ENCODE results near the gene RBM23.
"Not testable (repeated sequence)": the region's sequence is repeated elsewhere in the genome, so short reads cannot be mapped to it uniquely, and the experiment has no call there.

The RBM23 gene

GRCh38 chr14:22915886-22916521 lies 2.9 kb downstream of the RBM23 start:
- no peak for DNase-seq

- DNase-seq, result not testable (repeated sequence)
Observed at GRCh38 chr14:22914836-22915235, 4.1 kb downstream of the RBM23 start.

GRCh38 chr14:22910916-22911315 lies 8.0 kb downstream of the RBM23 start:
- no peak for DNase-seq

GRCh38 chr14:22908601-22909000 lies 10.3 kb downstream of the RBM23 start:
- no peak for DNase-seq

- DNase-seq, result no peak
Observed at GRCh38 chr14:22907429-22907828, 11.5 kb downstream of the RBM23 start.

GRCh38 chr14:22906073-22906472 lies 12.9 kb downstream of the RBM23 start:
- no peak for DNase-seq

GRCh38 chr14:22905627-22906026 lies 13.3 kb downstream of the RBM23 start:
- no peak for DNase-seq

GRCh38 chr14:22903742-22904087 lies 15.2 kb downstream of the RBM23 start:
- no peak for DNase-seq

GRCh38 chr14:22901799-22902198 lies 17.1 kb downstream of the RBM23 start:
- DNase-seq, result no peak

GRCh38 chr14:22900081-22900799 lies 18.7 kb downstream of the RBM23 start:
- peak; percentile 4 for DNase-seq

GRCh38 chr14:22898302-22899090 lies 20.5 kb downstream of the RBM23 start:
- DNase-seq, result peak; percentile 11

GRCh38 chr14:22897357-22897756 lies 21.6 kb downstream of the RBM23 start:
- DNase-seq, result no peak

- DNase-seq, result no peak
Observed at GRCh38 chr14:22896760-22897159, 22.2 kb downstream of the RBM23 start.

GRCh38 chr14:22896356-22896755 lies 22.6 kb downstream of the RBM23 start:
- DNase-seq, result no peak

GRCh38 chr14:22895402-22895801 lies 23.5 kb downstream of the RBM23 start:
- no peak for DNase-seq

GRCh38 chr14:22893706-22894105 lies 25.2 kb downstream of the RBM23 start:
- DNase-seq, result no peak

GRCh38 chr14:22892488-22892887 lies 26.5 kb downstream of the RBM23 start:
- DNase-seq, result no peak

- no peak for DNase-seq
Observed at GRCh38 chr14:22890416-22890815, 28.5 kb downstream of the RBM23 start.

GRCh38 chr14:22888662-22889061 lies 30.3 kb downstream of the RBM23 start:
- no peak for DNase-seq

GRCh38 chr14:22887990-22888378 lies 31.0 kb downstream of the RBM23 start:
- DNase-seq, result no peak

GRCh38 chr14:22887260-22887989 lies 31.5 kb downstream of the RBM23 start:
- peak; percentile 57 for DNase-seq

- DNase-seq, result peak; percentile 46
Observed at GRCh38 chr14:22886500-22887259, 32.3 kb downstream of the RBM23 start.

Data from T1000 (cell line).